SH-SY5Y (cell line): ENCODE results near the gene RHOXF1.

Experiments used
- GATA2 ChIP-seq: IDR thresholded peaks from 2 replicates; pipeline ENCODE4 v1.6.1; 2011; ENCODE audit warnings: mild to moderate bottlenecking, low read depth, low read length
- GATA3 ChIP-seq: IDR thresholded peaks from 2 replicates; pipeline ENCODE4 v1.6.1; 2011; ENCODE audit warnings: low read depth, mild to moderate bottlenecking, low read length, moderate library complexity

DNA sequence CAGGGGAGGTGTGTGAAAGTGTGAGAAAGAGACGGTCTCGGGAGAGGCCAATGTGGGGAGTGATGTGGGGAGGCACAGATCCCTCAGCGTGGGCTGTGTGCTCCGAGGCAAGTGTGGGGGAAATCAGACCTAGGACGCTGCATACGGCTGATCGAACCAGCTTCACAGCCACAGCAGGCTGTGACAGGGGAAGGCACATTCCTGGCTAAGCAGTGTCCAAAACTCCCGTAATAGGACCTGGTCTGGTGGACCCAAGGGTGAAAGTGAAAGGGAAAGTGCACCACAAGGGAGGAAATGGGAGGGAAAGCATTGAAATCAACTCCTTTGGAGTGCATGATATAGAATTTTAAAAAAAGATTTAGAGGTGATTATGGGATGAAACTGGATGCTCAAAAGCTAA, 31.8 kb upstream of the RHOXF1 start:
- no peak for TF ChIP-seq GATA2
- no peak for TF ChIP-seq GATA3
